WERI-Rb-1 (cell line): ENCODE measurements around the gene USP21.

ENCODE experiments used
- DNase-seq: peaks from one replicate; pipeline ENCODE4 v3.0.0-alpha.2; 2020
- H3K27ac ChIP-seq: fragments of 250-450 bp; sonication (Bioruptor Pico); 2 replicates; pipeline ENCODE4 v1.5.1; 2020; ENCODE audit warnings: mild to moderate bottlenecking, moderate library complexity
- H3K27me3 ChIP-seq: fragments of 250-450 bp; sonication (Bioruptor Pico); 2 replicates; pipeline ENCODE4 v1.5.1; 2021; ENCODE audit warnings: mild to moderate bottlenecking, low read depth, moderate library complexity; ENCODE audit not compliant: insufficient read depth, severe bottlenecking
- H3K36me3 ChIP-seq: fragments of 250-450 bp; sonication (Bioruptor Pico); 2 replicates; pipeline ENCODE4 v1.5.1; 2020; ENCODE audit warnings: mild to moderate bottlenecking, moderate library complexity
- H3K4me3 ChIP-seq: 2 replicates; pipeline ENCODE4 v1.5.1; 2011; ENCODE audit warnings: low read depth, mild to moderate bottlenecking, control low read depth, low read length
- H3K9me3 ChIP-seq: fragments of 250-450 bp; sonication (Bioruptor Pico); 2 replicates; pipeline ENCODE4 v1.5.1; 2021; ENCODE audit warnings: mild to moderate bottlenecking, moderate library complexity; ENCODE audit not compliant: severe bottlenecking
- CTCF ChIP-seq: IDR thresholded peaks from 2 replicates; pipeline ENCODE4 v1.5.1; 2011; ENCODE audit warnings: low read depth, mild to moderate bottlenecking, control low read depth, inconsistent platforms, low read length

Gene USP21

GRCh38 chr1:161179698-161180097 is 20.4 kb downstream of the USP21 start:
- H3K4me3 ChIP-seq = no peak overlapping the region
- TF ChIP-seq CTCF = no peak
- H3K27me3 ChIP-seq = no peaks in the 10 kb centered on the region
- DNase-seq = no peak
- H3K36me3 ChIP-seq = peaks cover 13% of the 10 kb centered on the region
- H3K9me3 ChIP-seq = no peaks in the 10 kb centered on the region
- no peak overlapping the region for H3K27ac ChIP-seq

GRCh38 chr1:161180639-161181038 is 21.3 kb downstream of the USP21 start:
- Histone ChIP-seq H3K9me3 (no peaks in the 10 kb centered on the region), H3K27ac (no peak overlapping the region), H3K4me3 (no peak overlapping the region), H3K36me3 (peaks cover 3% of the 10 kb centered on the region), H3K27me3 (no peaks in the 10 kb centered on the region)
- TF ChIP-seq CTCF = peak; percentile 39; the same call in 1 of the 2 replicates
- no peak for DNase-seq

- Histone ChIP-seq H3K27me3 (no peaks in the 10 kb centered on the region), H3K4me3 (no peak overlapping the region), H3K9me3 (no peaks in the 10 kb centered on the region), H3K36me3 (no peaks in the 10 kb centered on the region), H3K27ac (no peak overlapping the region)
- no peak for TF ChIP-seq CTCF
- no peak for DNase-seq
Measured at GRCh38 chr1:161182214-161182613, 22.9 kb downstream of the USP21 start.

- H3K27me3 ChIP-seq = no peaks in the 10 kb centered on the region
Measured at GRCh38 chr1:161185282-161185682, 26.0 kb downstream of the USP21 start.

GRCh38 chr1:161185732-161186311 is 26.5 kb downstream of the USP21 start:
- Histone ChIP-seq H3K4me3 (no peak overlapping the region), H3K27me3 (no peaks in the 10 kb centered on the region), H3K27ac (no peak overlapping the region; the same call in 1 of the 2 replicates), H3K36me3 (peaks cover under 1% of the 10 kb centered on the region; the same call in 1 of the 2 replicates), H3K9me3 (no peaks in the 10 kb centered on the region)
- no peak for DNase-seq
- no peak for TF ChIP-seq CTCF

More at GRCh38 chr1:161185282-161185682, 26.0 kb downstream of the USP21 start:
- Histone ChIP-seq H3K36me3 (no peaks in the 10 kb centered on the region), H3K4me3 (no peak overlapping the region), H3K9me3 (no peaks in the 10 kb centered on the region), H3K27ac (no peak overlapping the region; the same call in 1 of the 2 replicates)
- TF ChIP-seq CTCF = no peak
- peak; percentile 80 for DNase-seq

- Histone ChIP-seq H3K27ac (no peak overlapping the region), H3K9me3 (no peaks in the 10 kb centered on the region)
- DNase-seq = no peak
Measured at GRCh38 chr1:161187311-161187710, 28.0 kb downstream of the USP21 start.

More at GRCh38 chr1:161187311-161187710, 28.0 kb downstream of the USP21 start:
- Histone ChIP-seq H3K4me3 (no peak overlapping the region), H3K36me3 (peaks cover 16% of the 10 kb centered on the region), H3K27me3 (no peaks in the 10 kb centered on the region)
- no peak for TF ChIP-seq CTCF
